Measurements from ENCODE around the gene SELENON.
A peak's percentile ranks its signal among the peaks of the same experiment; 100 is the strongest.
"Not testable (repeated sequence)": the region's sequence is repeated elsewhere in the genome, so short reads cannot be mapped to it uniquely, and the experiment has no call there.

SELENON gene

DNA sequence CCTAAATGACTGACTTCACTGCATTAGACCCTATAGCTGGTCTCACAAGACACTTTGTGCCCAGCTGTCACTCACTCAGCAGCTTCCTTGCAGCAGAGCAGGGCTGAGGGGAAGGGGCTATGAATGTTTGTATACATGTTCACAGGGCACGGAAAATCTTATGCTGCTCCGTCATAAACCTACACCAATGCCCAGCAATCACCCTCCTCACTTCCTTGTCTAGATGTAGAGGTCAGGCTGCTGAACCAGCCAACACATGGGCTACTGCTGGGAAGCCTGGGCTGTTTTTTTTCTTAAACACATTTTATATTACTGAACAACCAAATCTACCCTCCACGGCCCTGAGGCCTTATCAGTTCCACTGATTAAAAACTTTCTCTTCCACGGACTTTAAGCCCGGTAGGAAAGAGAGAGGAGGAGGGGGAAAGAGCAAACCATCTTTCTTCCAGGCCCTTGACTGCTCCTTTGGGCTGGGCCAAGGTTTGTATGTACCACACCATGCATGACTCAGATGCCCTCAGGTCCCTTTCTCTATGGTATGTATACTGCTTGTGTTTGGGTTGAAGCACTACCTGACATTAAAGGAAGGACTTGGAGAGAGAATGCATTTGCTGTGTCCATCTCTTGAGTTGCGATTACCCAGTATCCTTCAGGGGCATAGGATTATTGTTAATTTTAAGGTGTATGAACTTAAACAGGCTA, 32.5 kb downstream of the SELENON start:
- no peak for DNase-seq

DNA sequence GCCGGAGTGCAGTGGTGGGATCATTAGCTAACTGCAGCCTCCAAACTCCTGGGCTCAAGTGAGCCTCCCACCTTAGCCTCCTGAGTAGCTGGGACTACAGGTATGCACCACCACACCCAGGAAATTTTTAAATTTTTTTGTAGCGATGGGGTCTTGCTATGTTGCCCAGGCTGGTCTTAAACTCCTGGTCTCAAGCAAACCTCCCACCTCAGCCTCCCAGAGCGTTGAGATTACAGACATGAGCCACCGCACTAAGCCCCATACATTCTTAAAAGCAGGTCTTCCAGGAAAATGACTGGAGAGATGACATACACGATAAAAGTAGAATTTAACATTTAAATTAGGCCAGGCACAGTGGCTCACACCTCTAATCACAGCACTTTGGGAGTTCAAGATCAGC, 33.2 kb downstream of the SELENON start:
- DNase-seq, result no peak

DNA sequence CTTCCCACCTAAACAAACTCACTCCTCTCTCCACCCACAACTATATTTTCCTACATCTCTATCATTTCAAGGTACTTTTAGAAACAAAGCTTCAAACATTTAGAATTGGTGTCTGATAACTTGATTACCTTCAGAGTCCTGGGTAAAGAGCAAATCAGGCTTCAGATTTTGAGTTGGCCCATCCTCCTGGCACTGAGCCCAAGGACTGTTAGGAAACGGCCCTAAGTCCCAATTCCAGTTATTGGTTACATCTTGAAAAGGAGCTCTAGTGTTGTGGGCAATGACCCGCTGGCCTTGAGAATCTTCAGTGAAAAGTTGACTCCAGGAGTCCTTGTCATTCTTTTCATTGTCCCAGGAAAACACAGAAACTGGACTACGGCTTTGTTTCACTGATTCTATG, 34.9 kb downstream of the SELENON start:
- no peak for DNase-seq

DNA sequence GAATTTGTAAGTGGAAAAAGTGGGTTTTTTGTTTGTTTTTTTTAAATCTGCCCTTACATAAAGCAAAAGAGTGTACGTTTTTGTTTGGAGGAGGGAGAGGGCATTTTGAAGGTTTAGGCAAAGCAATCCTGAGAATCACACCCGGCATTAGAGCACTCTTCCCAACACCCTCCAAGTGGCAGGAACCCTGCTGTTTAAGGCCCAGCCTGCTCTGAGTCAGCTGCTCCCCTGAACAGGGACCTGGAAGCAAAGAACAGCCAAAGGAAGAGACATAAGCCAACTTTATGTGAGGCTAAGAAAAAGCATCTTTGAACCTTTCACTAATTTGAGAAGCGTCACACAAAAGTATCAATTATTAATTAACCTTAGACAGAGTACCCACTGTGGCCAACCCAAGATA, 36.7 kb downstream of the SELENON start:
- DNase-seq, result no peak

DNA sequence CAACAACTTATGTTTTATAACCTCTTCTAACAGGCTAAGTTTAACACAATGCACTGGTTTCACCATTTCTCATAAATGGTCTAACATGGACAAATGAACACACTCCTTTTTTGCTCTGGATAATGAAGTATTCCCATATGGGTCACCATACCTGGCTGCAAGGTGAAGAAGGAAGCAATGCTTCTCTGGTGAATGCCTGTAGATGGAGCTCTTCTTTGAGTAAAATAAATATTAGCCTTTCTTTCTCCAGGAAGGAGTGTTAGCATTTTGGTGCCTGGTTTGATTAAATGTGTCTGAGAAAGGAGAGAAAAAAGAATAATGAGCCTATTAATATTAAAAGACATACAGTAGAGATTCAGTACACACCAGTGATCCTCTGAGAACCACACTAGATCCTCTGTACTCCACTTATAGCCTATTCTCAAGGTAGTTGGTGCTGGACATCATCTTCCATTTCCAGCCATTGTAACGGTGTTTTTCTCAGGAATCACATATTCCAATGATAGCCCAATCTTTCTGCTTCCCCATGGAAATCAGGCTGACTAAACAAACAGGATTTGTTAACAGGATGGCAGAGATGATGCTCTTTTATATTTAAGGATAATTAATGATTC, 37.4 kb downstream of the SELENON start:
- no peak for DNase-seq

DNA sequence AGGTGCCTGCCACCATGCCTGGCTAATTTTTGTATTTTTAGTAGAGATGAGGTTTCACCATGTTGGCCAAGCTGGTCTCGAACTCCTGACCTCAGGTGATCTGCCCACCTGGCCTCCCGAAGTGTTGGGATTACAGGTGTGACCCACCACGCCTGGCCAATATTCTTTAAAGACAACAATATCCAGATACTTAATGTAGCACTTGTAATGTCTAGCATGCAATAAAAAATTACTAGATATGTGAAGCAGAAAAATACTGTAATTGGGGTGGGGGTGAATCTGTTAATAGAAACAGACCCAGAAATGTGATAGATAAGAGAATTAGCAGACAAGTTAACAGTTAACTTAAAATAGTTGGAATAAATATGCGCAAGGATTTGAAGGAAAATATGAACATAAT, 39.8 kb downstream of the SELENON start:
- not testable (repeated sequence) for DNase-seq

DNA sequence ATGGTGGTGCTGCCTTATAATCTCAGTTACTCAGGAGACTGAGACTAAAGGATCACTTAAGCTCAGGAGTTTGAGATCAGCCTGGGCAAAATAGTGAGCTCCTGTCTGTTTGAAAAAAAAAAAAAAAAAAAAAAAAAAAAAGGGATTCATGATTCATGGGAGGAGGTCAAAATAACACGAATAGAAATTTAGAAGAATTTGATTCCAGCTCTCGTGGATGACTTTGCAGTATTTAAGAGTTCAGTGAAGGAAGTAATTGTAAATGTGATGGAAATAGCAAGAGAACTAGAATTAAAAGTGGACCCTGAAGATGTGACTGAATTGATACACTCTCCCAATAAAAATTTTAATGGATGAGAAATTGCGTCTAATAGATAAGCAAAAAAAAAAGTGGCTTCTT, 43.5 kb downstream of the SELENON start:
- no peak for DNase-seq

DNA sequence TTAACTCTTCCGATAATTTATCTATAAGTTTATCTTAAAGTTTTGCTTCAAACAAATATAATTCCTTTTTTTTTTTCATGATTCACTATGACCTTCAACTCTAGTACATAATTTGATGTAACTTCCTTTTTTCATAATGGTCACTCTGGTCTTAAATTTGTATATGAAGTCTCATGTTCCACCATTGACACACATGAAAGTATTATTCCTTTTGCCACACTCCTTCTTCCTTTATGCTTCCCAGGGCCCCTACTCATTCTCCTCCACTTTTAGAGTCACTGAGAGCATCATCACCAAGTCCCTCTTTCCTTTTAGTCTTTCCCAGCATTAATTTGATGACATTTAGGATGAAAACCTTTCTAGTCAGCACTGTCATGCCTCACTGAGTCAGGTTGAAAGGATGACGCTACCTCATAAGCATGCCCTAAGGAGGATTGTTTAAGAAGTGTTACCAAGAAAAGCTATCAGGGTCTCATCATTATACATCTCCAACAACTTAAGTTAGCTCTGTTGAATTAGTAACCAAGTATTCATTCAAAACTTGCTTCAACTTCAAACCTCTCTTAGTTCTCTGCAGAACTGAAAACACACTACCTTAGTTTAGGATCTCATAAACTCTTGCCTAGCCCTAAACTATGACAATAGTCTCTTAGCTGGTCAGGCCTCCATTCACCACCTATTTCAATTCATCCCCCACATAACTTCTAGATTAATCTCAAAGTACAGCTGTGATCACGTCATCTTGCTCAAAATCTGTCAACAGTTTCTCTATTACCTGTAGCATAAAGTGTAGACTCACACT, 44.7 kb downstream of the SELENON start:
- no peak for DNase-seq

DNA sequence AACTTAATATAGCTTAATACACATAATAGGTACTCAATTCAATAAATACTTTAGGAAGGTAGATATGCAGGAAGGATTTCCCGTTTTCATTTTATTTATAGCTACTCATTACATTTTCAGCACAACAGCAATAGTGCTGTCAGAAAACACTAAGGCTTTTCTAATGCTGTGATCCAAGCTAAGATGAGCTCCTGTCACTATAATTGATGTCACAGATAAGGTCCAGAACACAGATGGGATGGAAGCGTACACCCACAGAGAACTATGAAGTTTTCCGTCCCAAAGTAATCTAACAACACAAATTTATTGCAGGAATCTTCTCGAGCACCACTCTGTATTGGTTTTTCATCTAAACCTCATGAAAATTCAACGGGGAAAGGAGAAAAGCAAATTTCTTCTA, 45.7 kb downstream of the SELENON start:
- DNase-seq, result no peak

DNA sequence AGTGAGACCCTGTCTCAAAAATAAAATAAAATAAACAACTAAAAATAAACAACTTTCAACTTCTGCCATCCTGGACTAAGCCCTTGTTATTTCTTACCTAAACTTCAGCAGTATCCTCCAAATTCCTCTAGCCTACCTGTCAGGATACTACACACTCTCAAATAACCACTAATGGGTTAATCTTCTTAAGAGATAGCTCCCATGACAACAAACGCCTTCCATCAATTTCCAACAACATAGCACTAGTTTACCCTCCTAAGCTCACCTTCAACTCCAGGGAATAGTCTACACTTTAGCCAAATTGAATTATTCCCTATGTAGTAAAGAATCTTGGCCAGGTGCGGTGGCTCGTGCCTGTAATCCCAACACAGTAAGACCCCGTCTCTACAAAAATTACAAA, 47.9 kb downstream of the SELENON start:
- no peak for DNase-seq

DNA sequence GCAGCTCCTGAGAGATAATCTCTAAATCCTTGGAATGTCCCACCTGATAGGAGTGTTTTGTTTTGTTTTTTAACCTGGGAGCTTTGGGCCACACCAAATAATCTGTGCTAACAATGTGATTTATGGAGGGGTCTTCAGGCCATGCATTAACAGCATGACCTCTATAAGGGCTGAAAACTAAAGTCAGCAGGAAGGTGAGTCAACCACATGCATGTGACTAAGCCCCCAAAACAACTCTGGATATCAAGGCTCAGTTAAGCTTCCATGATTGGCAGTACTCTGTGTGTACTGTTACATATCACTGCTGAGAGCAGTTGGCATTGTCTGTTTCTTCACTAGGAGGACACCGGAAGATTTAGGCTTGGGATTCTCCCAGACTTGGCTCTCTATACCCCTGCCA, 48.5 kb downstream of the SELENON start:
- DNase-seq, result no peak

DNA sequence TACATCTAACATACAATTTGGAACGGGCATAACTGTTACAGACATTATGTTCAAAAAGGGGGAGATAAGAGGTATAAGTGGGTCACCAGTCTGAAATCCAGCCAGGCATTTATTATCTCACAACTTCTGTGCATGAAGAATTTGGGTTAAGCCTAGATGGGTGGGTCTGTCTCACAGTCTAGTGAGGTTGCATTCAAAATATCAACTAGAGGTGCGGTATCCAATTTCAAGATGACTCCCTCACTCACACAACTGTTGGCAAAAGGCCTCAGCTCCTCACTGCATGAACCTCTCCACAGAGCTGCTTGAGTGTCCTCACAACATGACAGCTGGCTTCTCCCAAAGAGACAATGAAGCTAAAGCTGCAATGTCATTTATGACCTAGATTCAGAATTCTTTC, 54.6 kb downstream of the SELENON start:
- no peak for DNase-seq

DNA sequence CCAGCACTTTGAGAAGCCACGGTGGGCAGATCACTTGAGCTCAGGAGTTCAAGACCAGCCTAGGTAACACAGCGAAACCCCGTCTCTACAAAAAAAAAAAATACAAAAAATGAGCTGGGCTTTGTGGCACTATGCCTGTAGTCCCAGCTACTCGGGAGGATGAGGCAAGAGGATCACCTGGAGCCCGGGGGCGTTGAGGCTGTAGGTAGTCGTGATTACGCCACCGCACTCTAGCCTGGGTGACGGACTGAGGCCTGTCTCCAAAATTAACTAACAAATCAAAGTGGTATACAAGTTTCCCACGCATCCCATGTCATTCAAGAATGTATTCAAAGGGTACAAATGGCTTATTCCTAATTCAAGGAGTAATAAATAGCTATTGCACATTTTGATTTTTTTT, 56.9 kb downstream of the SELENON start:
- DNase-seq, result no peak

DNA sequence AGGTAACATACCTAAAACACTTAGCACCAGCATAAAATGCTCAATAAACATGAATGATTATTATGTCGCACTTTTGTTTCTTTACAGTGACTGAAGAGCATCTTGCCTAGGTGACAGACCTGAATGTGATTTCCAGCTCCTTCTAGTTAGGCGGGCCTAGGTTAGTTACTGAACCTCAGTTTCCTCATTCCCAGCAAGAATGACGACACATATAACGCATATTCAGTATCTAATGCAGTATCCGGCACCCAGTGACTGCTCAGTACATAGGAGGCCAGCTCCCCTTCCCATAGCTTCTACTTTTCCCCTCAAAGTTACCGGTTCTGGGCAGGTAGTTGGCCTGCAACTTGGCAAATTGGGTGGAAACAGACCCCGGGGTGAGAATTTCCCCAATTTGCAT, 58.5 kb downstream of the SELENON start:
- no peak for DNase-seq

DNA sequence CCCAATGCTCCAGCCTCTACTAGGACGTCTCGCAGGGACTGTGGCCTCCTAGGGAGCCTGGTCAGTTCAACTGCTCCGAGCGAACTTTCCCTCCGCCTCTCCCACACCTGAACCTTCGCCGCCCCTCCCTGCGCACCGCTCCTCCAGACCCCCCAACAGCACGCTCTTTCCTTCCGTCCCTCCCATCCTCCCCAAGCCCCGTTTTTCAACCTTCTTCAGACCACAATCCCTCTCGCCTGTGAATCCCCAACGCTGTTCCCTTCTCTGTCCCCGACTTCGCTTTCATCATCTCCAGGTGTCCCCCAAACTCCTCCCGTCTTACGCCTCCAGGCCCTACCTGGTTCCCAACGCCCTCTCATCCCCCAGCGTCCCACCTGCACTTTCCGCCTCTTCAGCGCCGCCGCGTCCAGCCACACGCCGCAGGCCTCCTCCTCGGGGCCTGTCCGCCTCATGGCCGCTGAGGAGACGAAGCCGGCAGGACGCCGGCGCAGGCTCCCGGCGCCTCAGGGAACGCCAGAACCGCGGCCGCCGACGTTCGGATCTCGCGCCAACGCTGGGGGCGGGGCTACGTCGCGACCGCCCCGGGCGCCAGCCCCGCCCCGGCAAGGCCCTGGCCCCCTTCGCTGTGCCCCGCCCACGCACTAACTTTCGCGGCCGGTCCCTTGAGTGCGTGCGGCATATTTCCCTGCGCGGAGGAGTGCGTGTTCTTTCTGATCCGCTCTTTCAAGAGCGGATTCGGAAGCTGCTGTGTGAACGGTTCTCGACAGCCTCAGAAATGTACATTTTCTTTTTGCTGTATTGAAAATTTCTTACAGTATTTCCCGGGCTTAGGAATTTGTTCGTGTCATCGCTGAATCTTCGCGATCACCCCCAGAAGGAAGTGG, 59.2 kb downstream of the SELENON start, which contains the start of gene AUNIP:
TSS of gene AUNIP (minus strand) at position 552 of the 884 bp plus-strand sequence. CDS start at position 452, 100 bp downstream.
- DNase-seq, result peak; percentile 51

DNA sequence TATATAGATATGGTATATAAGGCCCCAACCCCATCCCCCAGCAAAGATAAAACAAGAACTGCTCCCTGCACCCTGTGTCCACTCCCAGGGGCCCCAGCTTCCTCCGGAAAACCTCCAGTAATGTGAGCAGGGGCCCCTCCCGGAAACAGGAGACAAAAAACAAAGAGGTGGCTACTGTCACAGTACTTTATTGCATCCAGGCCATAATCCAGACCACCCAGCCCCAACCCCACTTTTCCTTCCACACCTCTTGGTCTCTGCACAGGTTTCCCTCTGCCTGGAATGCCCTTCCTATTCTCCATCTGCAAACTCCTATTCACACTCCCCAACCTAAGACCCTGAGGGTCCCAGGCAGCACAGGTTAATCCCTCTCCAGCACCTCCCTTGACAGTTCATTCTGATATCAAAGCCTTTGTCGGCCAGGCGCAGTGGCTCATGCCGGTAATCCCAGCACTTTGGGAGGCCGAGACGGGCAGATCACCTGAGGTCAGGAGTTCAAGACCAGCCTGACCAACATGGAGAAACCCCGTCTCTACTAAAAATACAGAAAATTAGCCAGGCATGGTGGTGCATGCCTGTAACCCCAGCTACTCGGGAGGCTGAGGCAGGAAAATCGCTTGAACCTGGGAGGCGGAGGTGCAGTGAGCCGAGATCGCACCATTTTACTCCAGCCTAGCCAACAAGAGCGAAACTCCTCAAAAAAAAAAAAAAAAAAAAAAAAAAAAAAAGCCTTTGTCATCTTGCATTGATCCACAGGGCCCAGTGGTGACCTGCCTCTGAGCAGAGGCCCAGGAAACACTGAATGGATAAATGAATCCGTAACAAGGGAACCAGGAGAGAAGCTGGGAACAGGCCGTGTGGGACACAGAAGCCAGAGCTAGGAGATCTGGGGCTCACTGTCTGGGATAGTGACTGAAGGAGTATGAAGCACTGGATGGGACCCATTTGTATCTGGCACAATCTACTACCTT, 61.6 kb downstream of the SELENON start:
- DNase-seq, result no peak

DNA sequence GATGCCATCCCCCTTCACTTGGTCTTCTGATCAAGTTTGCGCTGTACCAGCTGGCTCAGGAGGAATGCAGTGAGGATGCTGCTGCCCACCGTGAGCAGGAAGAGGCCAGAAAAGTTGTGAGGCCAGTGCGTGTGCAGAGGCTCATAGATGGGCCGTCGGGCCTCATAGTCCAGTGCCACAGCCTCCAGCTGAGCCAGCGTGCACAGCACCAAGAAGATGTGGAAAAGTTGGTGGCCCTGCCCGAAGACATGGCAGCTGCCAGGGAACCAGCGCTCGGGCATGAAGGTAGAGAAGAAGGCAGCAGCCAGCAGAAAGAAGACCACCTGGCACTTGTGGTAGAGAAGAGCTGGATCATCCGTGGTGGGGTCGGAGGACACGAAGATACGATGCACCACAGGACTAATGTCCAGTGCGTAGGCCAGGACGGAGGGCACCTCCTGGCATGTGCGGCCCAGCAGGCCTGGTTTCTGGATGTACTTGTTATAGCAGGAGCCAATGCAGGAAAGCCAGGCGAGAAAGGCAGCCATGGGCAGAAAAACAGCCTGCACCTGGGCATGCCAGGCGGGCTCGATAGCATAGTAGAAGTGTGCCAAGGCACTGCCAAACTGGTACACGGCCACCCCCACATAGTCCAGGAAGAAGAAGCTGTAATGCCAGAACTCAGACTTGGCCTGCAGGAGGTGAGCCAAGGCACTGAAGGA, 62.9 kb downstream of the SELENON start:
- no peak for DNase-seq

DNA sequence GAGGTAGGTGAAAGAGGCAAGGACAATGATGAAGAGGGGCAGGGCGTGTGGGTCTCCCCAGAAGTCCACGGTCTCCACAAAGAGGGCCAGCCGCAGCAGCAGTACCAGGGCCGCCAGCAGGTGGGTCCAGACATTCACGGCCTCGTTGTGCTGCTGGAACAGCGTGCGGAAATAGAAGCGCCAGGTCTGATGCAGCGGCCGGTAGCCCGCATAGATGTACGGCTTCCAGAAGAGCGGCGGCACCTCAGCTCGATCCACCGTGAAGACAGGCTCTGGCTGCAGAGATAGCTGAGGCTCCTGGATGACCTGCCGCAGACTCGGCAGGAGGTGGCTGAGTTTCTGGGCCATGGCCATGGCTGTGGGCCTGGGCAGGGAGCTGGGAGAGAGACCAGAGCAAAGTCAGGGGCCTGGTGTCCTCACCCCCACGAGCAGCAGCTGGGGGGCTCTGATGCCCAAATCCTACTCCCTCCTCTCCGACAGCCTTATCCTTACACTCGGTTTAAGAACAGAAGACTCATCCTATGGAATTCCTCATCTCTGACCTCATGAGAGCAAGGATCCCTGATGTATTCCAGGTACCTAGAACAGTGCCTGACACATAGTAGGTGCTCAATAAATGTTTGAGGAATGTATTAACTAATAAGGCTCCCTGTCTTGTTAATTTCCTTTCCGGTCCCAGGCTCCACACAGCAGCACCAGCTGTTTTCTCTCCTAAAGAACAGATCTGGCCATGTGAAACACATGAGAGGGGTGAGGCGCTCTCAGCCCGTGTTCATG, 63.7 kb downstream of the SELENON start:
- DNase-seq, result no peak

DNA sequence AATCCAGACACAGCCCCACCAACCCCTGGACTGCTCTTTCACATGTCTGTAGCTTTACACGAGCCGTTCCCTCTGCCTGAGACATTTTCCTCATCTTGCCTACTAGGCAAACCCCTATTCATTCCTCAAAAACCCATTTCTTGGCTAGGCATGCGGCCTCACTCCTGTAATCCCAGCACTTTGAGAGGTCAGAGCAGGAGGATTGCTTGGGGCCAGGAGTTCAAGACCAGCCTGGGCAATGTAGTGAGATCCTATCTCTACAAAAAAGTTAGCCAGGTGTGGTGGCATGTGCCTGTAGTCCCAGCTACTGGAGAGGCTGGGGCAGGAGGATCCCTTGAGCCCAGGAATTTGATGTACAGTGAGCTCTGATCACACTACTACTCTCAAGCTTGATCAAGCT, 64.4 kb downstream of the SELENON start:
- DNase-seq, result no peak

DNA sequence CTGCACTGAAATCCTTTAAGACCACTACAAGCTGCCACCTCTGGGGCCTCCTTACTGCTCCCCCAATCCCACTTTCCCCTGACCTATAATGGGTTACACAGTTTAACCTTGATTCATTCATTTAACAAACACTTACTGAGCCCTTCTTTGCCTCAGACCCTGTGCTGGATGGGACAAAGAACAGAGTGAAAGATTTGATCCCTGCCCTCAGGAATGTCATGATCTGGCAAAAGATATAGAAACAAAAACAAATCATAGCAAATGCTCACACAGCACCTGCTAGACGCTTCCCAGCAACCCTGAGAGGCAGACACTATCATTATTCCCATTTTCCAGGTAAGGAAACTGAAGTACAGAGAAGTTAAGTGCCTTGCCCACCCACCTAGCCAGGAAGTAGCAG, 66.3 kb downstream of the SELENON start:
- no peak for DNase-seq

Measured in 8988T (cell line).